Measurements from ENCODE around the gene GATA5.

DNA sequence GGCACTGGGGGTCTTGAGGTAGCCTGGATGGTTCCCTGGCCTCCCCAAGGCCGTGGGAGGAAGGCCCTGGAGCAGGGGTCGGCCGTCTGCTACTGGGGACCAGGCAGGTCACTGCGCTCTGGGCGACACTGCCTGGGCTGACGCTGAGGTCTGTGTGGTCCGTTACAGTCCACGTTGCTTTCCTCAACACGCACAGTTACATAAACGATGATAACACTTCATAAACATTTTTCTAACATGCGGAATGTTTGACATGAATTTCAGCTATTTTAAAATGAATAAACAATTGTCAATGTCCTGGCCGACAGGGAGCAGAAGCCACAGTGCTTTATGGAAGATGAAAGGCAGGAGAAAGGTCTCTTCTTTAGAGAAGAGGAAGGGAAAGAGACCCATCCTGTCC is 38.3 kb downstream of the GATA5 start:
- TF ChIP-seq, protein P1, sequence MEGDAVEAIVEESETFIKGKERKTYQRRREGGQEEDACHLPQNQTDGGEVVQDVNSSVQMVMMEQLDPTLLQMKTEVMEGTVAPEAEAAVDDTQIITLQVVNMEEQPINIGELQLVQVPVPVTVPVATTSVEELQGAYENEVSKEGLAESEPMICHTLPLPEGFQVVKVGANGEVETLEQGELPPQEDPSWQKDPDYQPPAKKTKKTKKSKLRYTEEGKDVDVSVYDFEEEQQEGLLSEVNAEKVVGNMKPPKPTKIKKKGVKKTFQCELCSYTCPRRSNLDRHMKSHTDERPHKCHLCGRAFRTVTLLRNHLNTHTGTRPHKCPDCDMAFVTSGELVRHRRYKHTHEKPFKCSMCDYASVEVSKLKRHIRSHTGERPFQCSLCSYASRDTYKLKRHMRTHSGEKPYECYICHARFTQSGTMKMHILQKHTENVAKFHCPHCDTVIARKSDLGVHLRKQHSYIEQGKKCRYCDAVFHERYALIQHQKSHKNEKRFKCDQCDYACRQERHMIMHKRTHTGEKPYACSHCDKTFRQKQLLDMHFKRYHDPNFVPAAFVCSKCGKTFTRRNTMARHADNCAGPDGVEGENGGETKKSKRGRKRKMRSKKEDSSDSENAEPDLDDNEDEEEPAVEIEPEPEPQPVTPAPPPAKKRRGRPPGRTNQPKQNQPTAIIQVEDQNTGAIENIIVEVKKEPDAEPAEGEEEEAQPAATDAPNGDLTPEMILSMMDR (IDR thresholded peaks at IDR 0.05; ENCODE audit: poor library complexity, severe bottlenecking): no peak
- no peak for TF ChIP-seq EZH2 (IDR thresholded peaks at IDR 0.05; ENCODE audit: borderline replicate concordance, insufficient read depth, low read length, poor library complexity, severe bottlenecking)
- TF ChIP-seq, protein P2, sequence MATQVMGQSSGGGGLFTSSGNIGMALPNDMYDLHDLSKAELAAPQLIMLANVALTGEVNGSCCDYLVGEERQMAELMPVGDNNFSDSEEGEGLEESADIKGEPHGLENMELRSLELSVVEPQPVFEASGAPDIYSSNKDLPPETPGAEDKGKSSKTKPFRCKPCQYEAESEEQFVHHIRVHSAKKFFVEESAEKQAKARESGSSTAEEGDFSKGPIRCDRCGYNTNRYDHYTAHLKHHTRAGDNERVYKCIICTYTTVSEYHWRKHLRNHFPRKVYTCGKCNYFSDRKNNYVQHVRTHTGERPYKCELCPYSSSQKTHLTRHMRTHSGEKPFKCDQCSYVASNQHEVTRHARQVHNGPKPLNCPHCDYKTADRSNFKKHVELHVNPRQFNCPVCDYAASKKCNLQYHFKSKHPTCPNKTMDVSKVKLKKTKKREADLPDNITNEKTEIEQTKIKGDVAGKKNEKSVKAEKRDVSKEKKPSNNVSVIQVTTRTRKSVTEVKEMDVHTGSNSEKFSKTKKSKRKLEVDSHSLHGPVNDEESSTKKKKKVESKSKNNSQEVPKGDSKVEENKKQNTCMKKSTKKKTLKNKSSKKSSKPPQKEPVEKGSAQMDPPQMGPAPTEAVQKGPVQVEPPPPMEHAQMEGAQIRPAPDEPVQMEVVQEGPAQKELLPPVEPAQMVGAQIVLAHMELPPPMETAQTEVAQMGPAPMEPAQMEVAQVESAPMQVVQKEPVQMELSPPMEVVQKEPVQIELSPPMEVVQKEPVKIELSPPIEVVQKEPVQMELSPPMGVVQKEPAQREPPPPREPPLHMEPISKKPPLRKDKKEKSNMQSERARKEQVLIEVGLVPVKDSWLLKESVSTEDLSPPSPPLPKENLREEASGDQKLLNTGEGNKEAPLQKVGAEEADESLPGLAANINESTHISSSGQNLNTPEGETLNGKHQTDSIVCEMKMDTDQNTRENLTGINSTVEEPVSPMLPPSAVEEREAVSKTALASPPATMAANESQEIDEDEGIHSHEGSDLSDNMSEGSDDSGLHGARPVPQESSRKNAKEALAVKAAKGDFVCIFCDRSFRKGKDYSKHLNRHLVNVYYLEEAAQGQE (IDR thresholded peaks at IDR 0.05; ENCODE audit: borderline replicate concordance): no peak
- TF ChIP-seq EP300 (conservative IDR thresholded peaks at IDR 0.05; ENCODE audit: poor library complexity, severe bottlenecking): no peak
- no peak for TF ChIP-seq MXI1 (conservative IDR thresholded peaks at IDR 0.05; ENCODE audit: poor library complexity, severe bottlenecking)
- TF ChIP-seq POLR2AphosphoS5 (IDR thresholded peaks at IDR 0.05): no peak
- no peak for TF ChIP-seq TAF1 (IDR thresholded peaks at IDR 0.05; ENCODE audit: low read depth)
